ENCODE measurements around the gene SYNC.

- no peak for TF ChIP-seq UBTF (IDR thresholded peaks at IDR 0.05; ENCODE audit: borderline replicate concordance in 1 of 2, low read depth in 2 of 2, low read length in 2 of 2)
- TF ChIP-seq, protein P1, sequence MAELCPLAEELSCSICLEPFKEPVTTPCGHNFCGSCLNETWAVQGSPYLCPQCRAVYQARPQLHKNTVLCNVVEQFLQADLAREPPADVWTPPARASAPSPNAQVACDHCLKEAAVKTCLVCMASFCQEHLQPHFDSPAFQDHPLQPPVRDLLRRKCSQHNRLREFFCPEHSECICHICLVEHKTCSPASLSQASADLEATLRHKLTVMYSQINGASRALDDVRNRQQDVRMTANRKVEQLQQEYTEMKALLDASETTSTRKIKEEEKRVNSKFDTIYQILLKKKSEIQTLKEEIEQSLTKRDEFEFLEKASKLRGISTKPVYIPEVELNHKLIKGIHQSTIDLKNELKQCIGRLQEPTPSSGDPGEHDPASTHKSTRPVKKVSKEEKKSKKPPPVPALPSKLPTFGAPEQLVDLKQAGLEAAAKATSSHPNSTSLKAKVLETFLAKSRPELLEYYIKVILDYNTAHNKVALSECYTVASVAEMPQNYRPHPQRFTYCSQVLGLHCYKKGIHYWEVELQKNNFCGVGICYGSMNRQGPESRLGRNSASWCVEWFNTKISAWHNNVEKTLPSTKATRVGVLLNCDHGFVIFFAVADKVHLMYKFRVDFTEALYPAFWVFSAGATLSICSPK (IDR thresholded peaks at IDR 0.05; ENCODE audit: borderline replicate concordance): no peak
These were observed 11.7 kb upstream of the SYNC start for GRCh38 chr1:32714277-32714676.

Data from K562 (cell line).